IPS-NIHi11 (cell line): ENCODE results near the gene KLHL2.
"Not testable (repeated sequence)": the region's sequence is repeated elsewhere in the genome, so short reads cannot be mapped to it uniquely, and the experiment has no call there.

Source experiments
- DNase-seq: peaks from one replicate; pipeline ENCODE4 v3.0.0; 2012; ENCODE audit warnings: mixed read lengths, low spot score

Gene KLHL2

GRCh38 chr4:165207431-165208220 lies at the start of gene KLHL2:
KLHL2 (plus strand) TSS chr4:165207561; CDS start chr4:165207877, 316 bp downstream.
- peak; percentile 89 for DNase-seq

- no peak for DNase-seq
Observed at GRCh38 chr4:165158762-165159161, 48.6 kb upstream of the KLHL2 start.

GRCh38 chr4:165164257-165164656 lies 43.1 kb upstream of the KLHL2 start:
- no peak for DNase-seq

GRCh38 chr4:165166872-165167271 lies 40.5 kb upstream of the KLHL2 start:
- not testable (repeated sequence) for DNase-seq

- DNase-seq = no peak
Observed at GRCh38 chr4:165167650-165168049, 39.7 kb upstream of the KLHL2 start.

- no peak for DNase-seq
Observed at GRCh38 chr4:165170819-165171218, 36.5 kb upstream of the KLHL2 start.

GRCh38 chr4:165175470-165175869 lies 31.9 kb upstream of the KLHL2 start:
- DNase-seq = not testable (repeated sequence)

- no peak for DNase-seq
Observed at GRCh38 chr4:165175879-165176278, 31.5 kb upstream of the KLHL2 start.

GRCh38 chr4:165177725-165178666 lies 29.4 kb upstream of the KLHL2 start:
- DNase-seq = no peak

- no peak for DNase-seq
Observed at GRCh38 chr4:165184220-165184619, 23.1 kb upstream of the KLHL2 start.

GRCh38 chr4:165184998-165185397 lies 22.4 kb upstream of the KLHL2 start:
- DNase-seq = not testable (repeated sequence)

GRCh38 chr4:165185448-165185847 lies 21.9 kb upstream of the KLHL2 start:
- DNase-seq = no peak

- DNase-seq = no peak
Observed at GRCh38 chr4:165190591-165191347, 16.6 kb upstream of the KLHL2 start.

- no peak for DNase-seq
Observed at GRCh38 chr4:165191348-165191656, 16.1 kb upstream of the KLHL2 start.

GRCh38 chr4:165191814-165192499 lies 15.4 kb upstream of the KLHL2 start:
- DNase-seq = no peak

GRCh38 chr4:165192500-165192898 lies 14.9 kb upstream of the KLHL2 start:
- DNase-seq = no peak

- no peak for DNase-seq
Observed at GRCh38 chr4:165192956-165193355, 14.4 kb upstream of the KLHL2 start.

GRCh38 chr4:165194368-165194767 lies 13.0 kb upstream of the KLHL2 start:
- no peak for DNase-seq

- no peak for DNase-seq
Observed at GRCh38 chr4:165198329-165198728, 9.0 kb upstream of the KLHL2 start.

- no peak for DNase-seq
Observed at GRCh38 chr4:165199286-165199685, 8.1 kb upstream of the KLHL2 start.

GRCh38 chr4:165199722-165200121 lies 7.6 kb upstream of the KLHL2 start:
- DNase-seq = no peak

GRCh38 chr4:165201806-165202205 lies 5.6 kb upstream of the KLHL2 start:
- no peak for DNase-seq
